HepG2 (cell line): Measurements from ENCODE around the gene PPP4R4. TPM values are rescaled to one million over a fixed set of nuclear protein-coding genes. Genes with fewer than 3 reads are reported as not detected.

Experiments used
- ATAC-seq: fragments of 200-7000 bp; cut with Tn5 transposase; 3 replicates; pipeline ENCODE4 v1.9.1; 2020; ENCODE audit warnings: mild to moderate bottlenecking, moderate library complexity
- BruUV-seq: library from RNA; stranded (reverse); fragments of 400-500 nt; replicated peaks from 2 replicates; lab custom pipeline; 2021; lab: Mats Ljungman, UMichigan
- CTCF ChIA-PET: fragments of 300-600 bp; formaldehyde crosslinking; extraction: SDS; loops from one replicate; lab custom pipeline; 2021; ENCODE audit warnings: low total read pairs, inconsistent platforms, low intra/inter-chr PET ratio; lab: Yijun Ruan, JAX
- POLR2A ChIA-PET: fragments of 350-600 bp; sonication (Branson Sonifier 250); formaldehyde crosslinking; loops from one replicate; lab custom pipeline; 2020; ENCODE audit warnings: antibody characterized with exemption, inconsistent platforms; lab: Yijun Ruan, JAX
- DNase-seq: peaks from one replicate; pipeline ENCODE4 v3.0.0-alpha.2; 2015; ENCODE audit warnings: low spot score
- FAIRE-seq: peaks from 3 replicates; lab custom pipeline; 2011; peaks lifted over from hg19 to GRCh38; lab: Jason Lieb, UNC
- H2AFZ ChIP-seq: one replicate; pipeline ENCODE4 v1.6.1; 2011; ENCODE audit warnings: low read length, inconsistent platforms
- H3K27ac ChIP-seq: fragments of 300-600 bp; 3 replicates; pipeline ENCODE4 v1.8.0; 2011; ENCODE audit warnings: mixed run types, mild to moderate bottlenecking, mixed read lengths, low read length, inconsistent platforms; ENCODE audit not compliant: insufficient read depth; ENCODE audit errors: extremely low read length
- H3K27me3 ChIP-seq, 2 experiments: fragments of 200-600 bp in 1 of 2; 2 replicates in 1 of 2; 3 replicates in 1 of 2; pipeline versions ENCODE4 v1.6.0 to v1.8.0; 2011; ENCODE audit warnings: low read length in 2 of 2, mild to moderate bottlenecking in 2 of 2, moderate library complexity in 2 of 2, inconsistent platforms in 1 of 2; ENCODE audit not compliant: insufficient read depth in 2 of 2, control insufficient read depth in 1 of 2
- H3K36me3 ChIP-seq, 2 experiments: fragments of 200-600 bp in 1 of 2; replicated peaks in 1 of 2; 2 replicates in 1 of 2; 3 replicates in 1 of 2; pipeline versions ENCODE4 v1.5.1 to v1.8.0; 2011; ENCODE audit warnings: low read length in 2 of 2, inconsistent platforms in 1 of 2; ENCODE audit not compliant: insufficient read depth in 2 of 2, control insufficient read depth in 1 of 2
- H3K4me1 ChIP-seq: 2 replicates; pipeline ENCODE4 v1.5.1; 2012; ENCODE audit warnings: low read length, inconsistent platforms; ENCODE audit not compliant: insufficient read depth
- H3K4me2 ChIP-seq: 2 replicates; pipeline ENCODE4 v1.6.0; 2011; ENCODE audit warnings: low read depth, low read length, inconsistent platforms
- H3K4me3 ChIP-seq, 3 experiments: fragments of 200-600 bp in 1 of 3; sonication (generic), shearing (Covaris generic) in 1 of 3; replicated peaks in 1 of 3; 2 replicates each; pipeline ENCODE4 v1.5.1; 2011 to 2016; ENCODE audit warnings: low read length in 3 of 3, inconsistent platforms in 2 of 3, low read depth in 2 of 3, mild to moderate bottlenecking in 2 of 3, control low read depth in 1 of 3, mixed read lengths in 1 of 3; ENCODE audit not compliant: insufficient read depth in 1 of 3
- H3K79me2 ChIP-seq: one replicate; pipeline ENCODE4 v1.6.1; 2011; ENCODE audit warnings: low read length, inconsistent platforms; ENCODE audit not compliant: insufficient read depth
- H3K9ac ChIP-seq: 2 replicates; pipeline ENCODE4 v1.6.0; 2011; ENCODE audit warnings: mild to moderate bottlenecking, low read depth, low read length, inconsistent platforms; ENCODE audit not compliant: insufficient read depth
- H3K9me3 ChIP-seq: 2 replicates; pipeline ENCODE4 v1.5.1; 2012; ENCODE audit warnings: mild to moderate bottlenecking, low read length
- H4K20me1 ChIP-seq: 2 replicates; pipeline ENCODE4 v1.6.0; 2011; ENCODE audit warnings: inconsistent platforms, mild to moderate bottlenecking, low read length, moderate library complexity; ENCODE audit not compliant: insufficient read depth
- FOSL1 ChIP-seq: sonication (generic); formaldehyde crosslinking; IDR thresholded peaks from 2 replicates; pipeline ENCODE4 v1.9.0; 2021; ENCODE audit warnings: missing genetic modification reagents, borderline replicate concordance
- KMT2B ChIP-seq: IDR thresholded peaks from 2 replicates; pipeline ENCODE4 v1.6.1; 2016; ENCODE audit warnings: missing genetic modification reagents, missing compliant biosample characterization
- MIXL1 ChIP-seq: IDR thresholded peaks from 2 replicates; pipeline ENCODE4 v1.6.1; 2016
- MXD4 ChIP-seq: IDR thresholded peaks from 2 replicates; pipeline ENCODE4 v1.6.1; 2016; ENCODE audit warnings: mild to moderate bottlenecking, missing biosample characterization, missing genetic modification reagents
- RXRA ChIP-seq: sonication (generic); formaldehyde crosslinking; IDR thresholded peaks from 2 replicates; pipeline ENCODE4 v1.5.1; 2020; ENCODE audit warnings: missing genetic modification reagents
- SKI ChIP-seq: fragments of 450-650 bp; IDR thresholded peaks from one replicate; pipeline ENCODE4 v1.6.1; 2018; ENCODE audit warnings: mild to moderate bottlenecking; ENCODE audit not compliant: partially characterized antibody
- ZNF30 ChIP-seq: sonication (generic); formaldehyde crosslinking; IDR thresholded peaks from 2 replicates; pipeline ENCODE4 v1.5.0; 2020; ENCODE audit warnings: mild to moderate bottlenecking, missing genetic modification reagents
- WGBS: methylation state at CpG from one replicate; pipeline ENCODE4 v1.1.6; 2017; ENCODE audit warnings: low lambda C conversion rate; 5-methylcytosine and 5-hydroxymethylcytosine counted together
- in situ Hi-C: cut with HindIII; loops from 2 replicates; pipeline ENCODE4 v1.10.0; 2017; ENCODE audit warnings: low pct_unique_long_range_greater_than_20kb; ENCODE audit not compliant: extremely low pct_ligation_motif_present
- intact Hi-C: fragments of 100-400 bp; cut with micrococcal nuclease; formaldehyde crosslinking; loops from one replicate; pipeline ENCODE4 v1.10.0; 2022; ENCODE audit not compliant: unreplicated experiment
- polyA plus RNA-seq, 8 experiments: library from polyadenylated mRNA; depleted of rRNA in 3 of 8; stranded (reverse) in 7 of 8; unstranded in 1 of 8; fragments of >200 nt; fragmentation: Illumina TruSeq in 4 of 8; extraction: Trizol in 4 of 8; gene quantifications; 2 replicates each; pipeline versions ENCODE4 v1.2.1 to v1.2.3, GENCODE V29; 2011 to 2016; ENCODE audit warnings: low read depth in 4 of 8, missing spikeins in 1 of 8, mixed read lengths in 1 of 8; ENCODE audit not compliant: insufficient read depth in 1 of 8
- total RNA-seq, 5 experiments: library from RNA; depleted of rRNA; stranded (reverse); fragments of >200 nt; fragmentation: Illumina TruSeq; extraction: Trizol; gene quantifications; 2 replicates each; pipeline ENCODE4 v1.2.3, GENCODE V29; 2016; ENCODE audit warnings: low read depth in 1 of 5
- TF ChIP-seq, protein P1 (sequence below): sonication (generic); formaldehyde crosslinking; IDR thresholded peaks from 2 replicates; pipeline ENCODE4 v1.4.0; 2020; ENCODE audit warnings: missing genetic modification reagents
- TF ChIP-seq, protein P2 (sequence below): sonication (generic); formaldehyde crosslinking; IDR thresholded peaks from 2 replicates; pipeline ENCODE4 v1.8.0; 2022; ENCODE audit warnings: mild to moderate bottlenecking, missing genetic modification reagents, borderline replicate concordance
- TF ChIP-seq, protein P3 (sequence below): sonication (generic); formaldehyde crosslinking; IDR thresholded peaks from 2 replicates; pipeline ENCODE4 v1.8.1; 2022; ENCODE audit warnings: mild to moderate bottlenecking, missing genetic modification reagents

The PPP4R4 gene
- total and polyA plus RNA-seq, 2 of the 13 experiments (the other 11 are each of a cell fraction or from before 2014, with no cell fraction given), result 9.5 to 19.8 TPM

DNA sequence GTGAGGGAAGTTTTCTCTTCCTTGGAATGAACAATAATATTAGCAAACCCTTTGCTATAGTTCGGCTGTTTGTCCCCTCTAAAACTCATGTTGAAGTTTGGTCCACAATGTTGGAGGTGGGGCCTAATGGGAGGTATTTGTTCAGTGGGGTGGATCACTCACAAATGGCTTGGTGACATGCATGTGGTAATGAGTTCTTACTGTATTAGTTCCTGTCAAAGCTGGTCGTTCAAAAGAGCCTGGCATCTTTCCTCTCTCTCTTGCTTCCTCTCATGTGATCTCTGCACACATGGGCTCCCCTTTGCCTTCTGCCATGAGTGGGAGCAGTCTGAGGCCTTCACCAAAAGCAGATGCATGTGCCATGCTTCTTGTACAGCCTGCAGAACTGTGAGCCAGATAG lies 13.1 kb upstream of the PPP4R4 start:
- H4K20me1 ChIP-seq, result no peaks in the 10 kb centered on the region
- POLR2A ChIA-PET, result interaction anchor here (1.3 kb wide), 1 partner anchor 132 kb away, joined by 3 read pairs; the partner anchor contains the start of gene SERPINA10
- CTCF ChIA-PET, result no interaction called here
- TF ChIP-seq, protein P1, sequence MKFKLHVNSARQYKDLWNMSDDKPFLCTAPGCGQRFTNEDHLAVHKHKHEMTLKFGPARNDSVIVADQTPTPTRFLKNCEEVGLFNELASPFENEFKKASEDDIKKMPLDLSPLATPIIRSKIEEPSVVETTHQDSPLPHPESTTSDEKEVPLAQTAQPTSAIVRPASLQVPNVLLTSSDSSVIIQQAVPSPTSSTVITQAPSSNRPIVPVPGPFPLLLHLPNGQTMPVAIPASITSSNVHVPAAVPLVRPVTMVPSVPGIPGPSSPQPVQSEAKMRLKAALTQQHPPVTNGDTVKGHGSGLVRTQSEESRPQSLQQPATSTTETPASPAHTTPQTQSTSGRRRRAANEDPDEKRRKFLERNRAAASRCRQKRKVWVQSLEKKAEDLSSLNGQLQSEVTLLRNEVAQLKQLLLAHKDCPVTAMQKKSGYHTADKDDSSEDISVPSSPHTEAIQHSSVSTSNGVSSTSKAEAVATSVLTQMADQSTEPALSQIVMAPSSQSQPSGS (CRISPR knock-in tag), result no peak
- TF ChIP-seq FOSL1 (CRISPR knock-in tag) (no peak), MXD4 (no peak), MIXL1 (CRISPR knock-in tag) (no peak), ZNF30 (CRISPR knock-in tag) (no peak), SKI (no peak), RXRA (CRISPR knock-in tag) (no peak), KMT2B (CRISPR knock-in tag) (no peak)
- TF ChIP-seq, protein P2, sequence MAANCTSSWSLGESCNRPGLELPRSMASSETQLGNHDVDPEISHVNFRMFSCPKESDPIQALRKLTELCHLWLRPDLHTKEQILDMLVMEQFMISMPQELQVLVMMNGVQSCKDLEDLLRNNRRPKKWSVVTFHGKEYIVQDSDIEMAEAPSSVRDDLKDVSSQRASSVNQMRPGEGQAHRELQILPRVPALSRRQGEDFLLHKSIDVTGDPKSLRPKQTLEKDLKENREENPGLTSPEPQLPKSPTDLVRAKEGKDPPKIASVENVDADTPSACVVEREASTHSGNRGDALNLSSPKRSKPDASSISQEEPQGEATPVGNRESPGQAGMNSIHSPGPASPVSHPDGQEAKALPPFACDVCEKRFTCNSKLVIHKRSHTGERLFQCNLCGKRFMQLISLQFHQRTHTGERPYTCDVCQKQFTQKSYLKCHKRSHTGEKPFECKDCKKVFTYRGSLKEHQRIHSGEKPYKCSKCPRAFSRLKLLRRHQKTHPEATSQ, result no peak
- TF ChIP-seq, protein P3, sequence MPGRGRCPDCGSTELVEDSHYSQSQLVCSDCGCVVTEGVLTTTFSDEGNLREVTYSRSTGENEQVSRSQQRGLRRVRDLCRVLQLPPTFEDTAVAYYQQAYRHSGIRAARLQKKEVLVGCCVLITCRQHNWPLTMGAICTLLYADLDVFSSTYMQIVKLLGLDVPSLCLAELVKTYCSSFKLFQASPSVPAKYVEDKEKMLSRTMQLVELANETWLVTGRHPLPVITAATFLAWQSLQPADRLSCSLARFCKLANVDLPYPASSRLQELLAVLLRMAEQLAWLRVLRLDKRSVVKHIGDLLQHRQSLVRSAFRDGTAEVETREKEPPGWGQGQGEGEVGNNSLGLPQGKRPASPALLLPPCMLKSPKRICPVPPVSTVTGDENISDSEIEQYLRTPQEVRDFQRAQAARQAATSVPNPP (CRISPR knock-in tag), result no peak
- BruUV-seq, result no TSS peak
- H3K27me3 ChIP-seq, result peaks cover 0 to 18% of the 10 kb centered on the region in 2 experiments; a peak in 2 of 5 replicates
- no peak overlapping the region for H2AFZ ChIP-seq
- no peaks in the 10 kb centered on the region for H3K79me2 ChIP-seq
- H3K36me3 ChIP-seq, result no peaks in the 10 kb centered on the region
- no peaks in the 10 kb centered on the region for H3K9me3 ChIP-seq
- H3K9ac ChIP-seq, result no peak overlapping the region
- in situ Hi-C loops, result no loop called here
- no peak overlapping the region for H3K4me3 ChIP-seq
- H3K27ac ChIP-seq, result no peak overlapping the region
- ATAC-seq (no peak), FAIRE-seq (peak; percentile 15), DNase-seq (no peak)
- 6% methylated on average over 2 of the region's 2 CpGs for WGBS
- intact Hi-C loops, result no loop called here
- peaks cover 64% of the 10 kb centered on the region for H3K4me1 ChIP-seq
- H3K4me2 ChIP-seq, result no peak overlapping the region
